RWPE2 (cell line): ENCODE results near the gene ZIC4.

Source experiments
- ATAC-seq: fragments of 200-7000 bp; cut with Tn5 transposase; 3 replicates; pipeline ENCODE4 v1.9.1; 2021; ENCODE audit warnings: low read depth
- DNase-seq: peaks from one replicate; pipeline ENCODE4 v3.0.0-alpha.2; 2020; ENCODE audit warnings: low spot score
- H3K27ac ChIP-seq: fragments of 450-650 bp; 2 replicates; pipeline ENCODE4 v1.5.1; 2017; ENCODE audit warnings: mild to moderate bottlenecking; ENCODE audit not compliant: poor library complexity, severe bottlenecking
- H3K27me3 ChIP-seq: fragments of 250-450 bp; sonication (Bioruptor Pico); 2 replicates; pipeline ENCODE4 v1.5.1; 2021; ENCODE audit warnings: mild to moderate bottlenecking, moderate library complexity; ENCODE audit not compliant: insufficient read depth, poor library complexity, severe bottlenecking
- H3K36me3 ChIP-seq: fragments of 250-450 bp; sonication (Bioruptor Pico); 2 replicates; pipeline ENCODE4 v1.5.1; 2020; ENCODE audit warnings: low read depth, mild to moderate bottlenecking, moderate library complexity
- H3K4me1 ChIP-seq: fragments of 250-450 bp; sonication (Bioruptor Pico); 2 replicates; pipeline ENCODE4 v1.5.1; 2021; ENCODE audit warnings: mild to moderate bottlenecking, moderate library complexity; ENCODE audit not compliant: insufficient read depth, poor library complexity, severe bottlenecking
- H3K4me3 ChIP-seq: fragments of 250-450 bp; sonication (Bioruptor Pico); 2 replicates; pipeline ENCODE4 v1.5.1; 2021; ENCODE audit warnings: mild to moderate bottlenecking, moderate library complexity; ENCODE audit not compliant: severe bottlenecking
- H3K9me3 ChIP-seq: fragments of 250-450 bp; sonication (Bioruptor Pico); 2 replicates; pipeline ENCODE4 v1.5.1; 2021; ENCODE audit warnings: mild to moderate bottlenecking, moderate library complexity; ENCODE audit not compliant: severe bottlenecking
- TF ChIP-seq, protein P1 (sequence below): fragments of 450-650 bp; IDR thresholded peaks from one replicate; pipeline ENCODE4 v1.5.1; 2017; ENCODE audit warnings: mild to moderate bottlenecking, moderate library complexity; ENCODE audit not compliant: poor library complexity, severe bottlenecking

Gene ZIC4

GRCh38 chr3:147428326-147428725 is 22.0 kb upstream of the ZIC4 start:
- DNase-seq (no peak), ATAC-seq (no peak)
- H3K4me3 ChIP-seq: no peak overlapping the region
- H3K27me3 ChIP-seq: peaks cover 65% of the 10 kb centered on the region
- H3K9me3 ChIP-seq: no peaks in the 10 kb centered on the region
- TF ChIP-seq, protein P1, sequence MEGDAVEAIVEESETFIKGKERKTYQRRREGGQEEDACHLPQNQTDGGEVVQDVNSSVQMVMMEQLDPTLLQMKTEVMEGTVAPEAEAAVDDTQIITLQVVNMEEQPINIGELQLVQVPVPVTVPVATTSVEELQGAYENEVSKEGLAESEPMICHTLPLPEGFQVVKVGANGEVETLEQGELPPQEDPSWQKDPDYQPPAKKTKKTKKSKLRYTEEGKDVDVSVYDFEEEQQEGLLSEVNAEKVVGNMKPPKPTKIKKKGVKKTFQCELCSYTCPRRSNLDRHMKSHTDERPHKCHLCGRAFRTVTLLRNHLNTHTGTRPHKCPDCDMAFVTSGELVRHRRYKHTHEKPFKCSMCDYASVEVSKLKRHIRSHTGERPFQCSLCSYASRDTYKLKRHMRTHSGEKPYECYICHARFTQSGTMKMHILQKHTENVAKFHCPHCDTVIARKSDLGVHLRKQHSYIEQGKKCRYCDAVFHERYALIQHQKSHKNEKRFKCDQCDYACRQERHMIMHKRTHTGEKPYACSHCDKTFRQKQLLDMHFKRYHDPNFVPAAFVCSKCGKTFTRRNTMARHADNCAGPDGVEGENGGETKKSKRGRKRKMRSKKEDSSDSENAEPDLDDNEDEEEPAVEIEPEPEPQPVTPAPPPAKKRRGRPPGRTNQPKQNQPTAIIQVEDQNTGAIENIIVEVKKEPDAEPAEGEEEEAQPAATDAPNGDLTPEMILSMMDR: no peak
- H3K4me1 ChIP-seq: no peaks in the 10 kb centered on the region
- no peak overlapping the region for H3K27ac ChIP-seq
- H3K36me3 ChIP-seq: no peaks in the 10 kb centered on the region

GRCh38 chr3:147427746-147428145 is 21.4 kb upstream of the ZIC4 start:
- TF ChIP-seq, protein P1: no peak
- ATAC-seq (no peak), DNase-seq (no peak)
- H3K36me3 ChIP-seq: no peaks in the 10 kb centered on the region
- no peak overlapping the region for H3K4me3 ChIP-seq
- no peak overlapping the region for H3K27ac ChIP-seq
- no peaks in the 10 kb centered on the region for H3K4me1 ChIP-seq
- no peaks in the 10 kb centered on the region for H3K9me3 ChIP-seq
- peaks cover 66% of the 10 kb centered on the region for H3K27me3 ChIP-seq

GRCh38 chr3:147426931-147427330 is 20.6 kb upstream of the ZIC4 start:
- no peak for DNase-seq
- Histone ChIP-seq H3K4me3 (no peak overlapping the region), H3K36me3 (no peaks in the 10 kb centered on the region), H3K27me3 (peaks cover 74% of the 10 kb centered on the region), H3K4me1 (no peaks in the 10 kb centered on the region), H3K9me3 (no peaks in the 10 kb centered on the region), H3K27ac (no peak overlapping the region)
- TF ChIP-seq, protein P1: no peak
- ATAC-seq: no peak

GRCh38 chr3:147425388-147425850 is 19.1 kb upstream of the ZIC4 start:
- ATAC-seq (no peak), DNase-seq (no peak)
- TF ChIP-seq, protein P1: no peak
- Histone ChIP-seq H3K9me3 (no peaks in the 10 kb centered on the region), H3K4me3 (no peak overlapping the region), H3K27ac (no peak overlapping the region), H3K4me1 (no peaks in the 10 kb centered on the region), H3K36me3 (no peaks in the 10 kb centered on the region), H3K27me3 (peaks cover 89% of the 10 kb centered on the region)

- Histone ChIP-seq H3K4me3 (no peak overlapping the region), H3K27ac (no peak overlapping the region), H3K9me3 (no peaks in the 10 kb centered on the region), H3K36me3 (no peaks in the 10 kb centered on the region), H3K4me1 (no peaks in the 10 kb centered on the region), H3K27me3 (peaks cover 95% of the 10 kb centered on the region)
- ATAC-seq (no peak), DNase-seq (no peak)
- TF ChIP-seq, protein P1: no peak
Observed at GRCh38 chr3:147424581-147425387, 18.4 kb upstream of the ZIC4 start.
